GM12873 (cell line): ENCODE measurements around the gene ALKBH4.
A peak's percentile ranks its signal among the peaks of the same experiment; 100 is the strongest.

ENCODE experiments used
- TF ChIP-seq, protein P1 (sequence below): IDR thresholded peaks from 2 replicates; pipeline ENCODE4 v1.5.1; 2012; ENCODE audit warnings: low read depth, mild to moderate bottlenecking, moderate library complexity, low read length, control low read depth; ENCODE audit not compliant: insufficient read depth; ENCODE audit errors: missing control alignments

The ALKBH4 gene

DNA sequence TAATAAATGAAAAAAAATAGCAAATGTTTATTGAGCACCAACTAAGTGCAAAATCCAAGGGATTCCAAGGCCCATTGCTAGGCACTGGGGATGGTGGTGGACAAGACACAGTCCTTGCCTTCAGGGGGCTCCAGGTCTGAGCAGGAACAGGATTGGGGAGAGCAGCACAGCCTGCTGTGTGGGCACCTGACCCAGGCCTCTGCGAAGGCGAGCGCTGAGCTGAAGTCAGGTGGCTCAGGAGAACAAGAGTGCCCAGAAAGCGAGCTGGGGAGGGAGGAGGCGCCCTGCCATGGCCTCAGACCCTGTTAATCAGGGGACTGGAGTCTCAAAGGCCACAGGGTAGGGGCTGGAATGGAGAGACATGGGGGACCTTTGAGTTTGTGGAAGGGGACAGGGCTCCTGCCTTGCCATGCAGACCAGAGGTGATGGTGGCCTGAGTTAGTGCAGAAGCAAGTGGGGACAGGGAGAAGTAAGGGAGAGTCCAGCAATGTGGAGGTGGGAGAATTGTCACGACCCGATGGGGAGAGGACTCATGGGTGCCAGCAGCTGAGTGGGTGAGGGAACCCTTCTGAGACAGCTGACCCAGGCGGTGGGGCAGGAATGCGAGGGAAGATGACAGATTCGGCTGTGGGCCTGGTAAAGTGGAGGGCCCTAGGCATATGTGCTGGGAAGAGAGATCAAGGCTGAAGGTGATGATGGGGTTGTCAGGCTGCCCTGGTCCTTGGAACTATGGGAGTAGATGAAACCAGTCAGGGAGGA, 35.3 kb downstream of the ALKBH4 start:
- TF ChIP-seq, protein P1, sequence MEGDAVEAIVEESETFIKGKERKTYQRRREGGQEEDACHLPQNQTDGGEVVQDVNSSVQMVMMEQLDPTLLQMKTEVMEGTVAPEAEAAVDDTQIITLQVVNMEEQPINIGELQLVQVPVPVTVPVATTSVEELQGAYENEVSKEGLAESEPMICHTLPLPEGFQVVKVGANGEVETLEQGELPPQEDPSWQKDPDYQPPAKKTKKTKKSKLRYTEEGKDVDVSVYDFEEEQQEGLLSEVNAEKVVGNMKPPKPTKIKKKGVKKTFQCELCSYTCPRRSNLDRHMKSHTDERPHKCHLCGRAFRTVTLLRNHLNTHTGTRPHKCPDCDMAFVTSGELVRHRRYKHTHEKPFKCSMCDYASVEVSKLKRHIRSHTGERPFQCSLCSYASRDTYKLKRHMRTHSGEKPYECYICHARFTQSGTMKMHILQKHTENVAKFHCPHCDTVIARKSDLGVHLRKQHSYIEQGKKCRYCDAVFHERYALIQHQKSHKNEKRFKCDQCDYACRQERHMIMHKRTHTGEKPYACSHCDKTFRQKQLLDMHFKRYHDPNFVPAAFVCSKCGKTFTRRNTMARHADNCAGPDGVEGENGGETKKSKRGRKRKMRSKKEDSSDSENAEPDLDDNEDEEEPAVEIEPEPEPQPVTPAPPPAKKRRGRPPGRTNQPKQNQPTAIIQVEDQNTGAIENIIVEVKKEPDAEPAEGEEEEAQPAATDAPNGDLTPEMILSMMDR = no peak

DNA sequence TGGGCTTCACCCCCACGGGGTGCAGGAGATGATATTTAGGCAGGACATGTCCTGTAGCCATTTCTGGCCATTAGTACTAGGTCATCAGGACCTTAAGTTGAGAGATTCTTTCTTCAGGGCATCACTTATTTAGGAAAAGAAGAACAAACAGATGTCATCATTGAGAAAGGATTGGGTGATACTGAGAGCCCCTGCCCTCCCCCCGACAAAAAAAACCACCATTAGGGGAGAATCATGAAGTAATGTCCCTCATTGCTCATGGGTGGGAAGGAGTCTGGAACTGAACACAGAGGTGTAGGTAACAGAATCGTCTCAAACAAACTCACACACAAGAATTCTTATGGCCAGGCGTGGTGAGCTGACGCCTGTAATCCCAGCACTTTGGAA, 37.7 kb downstream of the ALKBH4 start:
- TF ChIP-seq, protein P1 = no peak

DNA sequence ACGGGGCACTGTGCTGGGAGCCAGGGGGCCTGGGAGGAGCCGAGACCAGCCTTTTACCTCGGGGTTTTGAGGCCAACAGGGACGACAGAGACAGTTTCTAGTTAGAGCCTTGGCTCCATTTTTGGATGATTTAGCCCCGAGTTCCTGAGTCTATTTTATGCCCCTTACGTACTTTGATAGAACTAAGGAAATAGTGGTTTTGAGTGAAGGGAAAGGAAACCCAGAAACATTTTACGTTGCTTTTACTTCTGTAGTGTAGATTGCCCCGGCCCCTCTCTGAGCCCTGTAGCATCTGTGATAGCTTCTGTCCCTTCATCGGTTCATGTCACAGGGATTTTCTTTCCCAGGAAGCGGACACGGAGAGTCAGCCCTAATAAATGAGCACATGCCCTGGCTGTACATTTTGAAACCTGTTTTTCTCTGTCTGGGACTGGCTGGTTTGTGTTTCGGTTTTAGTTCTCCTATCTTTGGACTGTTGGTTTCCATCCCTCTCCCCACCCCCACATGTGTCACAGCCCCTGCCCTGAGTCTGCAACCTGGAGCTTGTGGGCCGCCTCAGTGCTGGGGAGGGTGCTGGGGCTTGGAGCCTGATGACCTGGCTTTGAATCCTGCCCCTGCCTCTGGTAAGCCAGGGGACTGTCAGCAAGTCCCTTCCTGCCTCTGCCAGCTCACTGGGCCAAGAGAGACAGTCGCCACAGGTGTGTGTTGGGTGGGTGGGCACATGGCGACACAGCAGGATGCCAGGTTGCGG, 38.2 kb downstream of the ALKBH4 start:
- TF ChIP-seq, protein P1 = no peak

DNA sequence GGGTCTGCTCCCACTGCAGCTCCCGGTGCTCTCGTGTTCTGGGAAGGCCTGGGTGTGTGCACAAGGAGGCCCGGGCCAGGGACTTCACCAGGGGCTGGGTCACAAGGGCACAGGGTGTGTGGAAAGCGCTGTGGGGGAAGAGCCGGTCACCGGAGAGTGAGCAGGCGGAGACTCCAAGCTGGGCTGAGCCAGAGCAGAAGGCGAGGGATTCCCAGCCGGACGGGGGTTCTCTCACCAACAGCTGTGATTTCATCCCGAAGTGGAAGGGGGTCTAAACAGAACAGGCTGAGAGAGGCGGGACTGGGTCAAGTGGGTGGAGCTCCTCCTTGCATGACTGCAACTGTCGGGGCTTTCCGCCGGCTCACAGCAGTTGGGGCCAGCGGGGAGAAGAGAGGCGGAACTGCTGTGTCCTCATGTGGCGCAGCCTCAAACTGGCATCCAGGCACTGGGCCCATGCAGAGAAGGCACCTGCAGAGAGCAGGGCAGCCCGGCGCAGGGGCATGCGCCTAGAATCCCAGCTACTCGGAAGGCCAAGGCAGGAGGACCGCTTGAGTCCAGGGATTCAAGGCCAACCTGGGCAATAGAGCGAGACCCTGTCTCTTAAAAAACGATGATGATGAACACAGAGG, 38.9 kb downstream of the ALKBH4 start:
- TF ChIP-seq, protein P1 = peak; percentile 12

DNA sequence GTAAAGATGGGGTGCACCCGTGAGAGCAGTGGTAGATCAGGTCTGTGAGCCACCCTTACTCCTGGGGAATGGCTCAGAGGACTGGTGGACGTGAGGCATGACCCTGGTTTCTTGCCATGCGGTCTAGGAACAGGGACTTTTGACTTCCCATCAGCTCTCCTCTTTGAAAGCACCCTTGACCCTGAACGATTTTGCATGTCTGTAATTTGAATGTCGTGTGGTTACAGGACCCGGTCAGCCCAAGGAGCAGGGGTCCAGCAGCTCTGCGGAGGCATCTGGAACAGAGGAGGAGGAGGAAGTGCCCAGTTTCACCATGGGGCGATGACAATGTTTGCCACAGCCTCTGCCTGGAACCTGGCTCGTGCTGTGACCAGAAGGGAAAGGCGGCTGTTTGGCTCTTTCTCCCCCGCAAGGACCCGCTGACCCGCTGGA, 39.9 kb downstream of the ALKBH4 start:
- TF ChIP-seq, protein P1 = no peak

DNA sequence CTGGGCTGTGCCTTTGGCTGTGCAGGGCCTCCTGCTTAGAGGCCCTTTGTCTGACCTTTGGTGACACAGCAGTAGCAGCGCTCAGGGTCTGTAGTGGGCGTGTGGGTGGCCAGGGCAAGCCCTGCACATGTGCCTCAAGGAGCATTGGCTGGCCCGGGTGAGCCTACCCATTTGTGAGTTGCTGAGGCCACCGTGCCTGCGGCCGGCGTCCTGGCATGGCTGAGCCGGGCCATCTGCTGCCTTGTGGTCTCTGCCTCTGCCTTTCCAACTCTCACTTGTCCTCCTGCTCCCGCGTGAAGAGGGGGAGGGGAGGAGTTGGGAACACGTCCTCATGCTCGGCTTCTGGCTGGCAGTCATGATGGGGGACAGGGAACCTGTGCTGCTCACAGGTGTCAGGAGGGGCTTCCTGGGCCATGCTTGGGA, 40.5 kb downstream of the ALKBH4 start:
- TF ChIP-seq, protein P1 = no peak

DNA sequence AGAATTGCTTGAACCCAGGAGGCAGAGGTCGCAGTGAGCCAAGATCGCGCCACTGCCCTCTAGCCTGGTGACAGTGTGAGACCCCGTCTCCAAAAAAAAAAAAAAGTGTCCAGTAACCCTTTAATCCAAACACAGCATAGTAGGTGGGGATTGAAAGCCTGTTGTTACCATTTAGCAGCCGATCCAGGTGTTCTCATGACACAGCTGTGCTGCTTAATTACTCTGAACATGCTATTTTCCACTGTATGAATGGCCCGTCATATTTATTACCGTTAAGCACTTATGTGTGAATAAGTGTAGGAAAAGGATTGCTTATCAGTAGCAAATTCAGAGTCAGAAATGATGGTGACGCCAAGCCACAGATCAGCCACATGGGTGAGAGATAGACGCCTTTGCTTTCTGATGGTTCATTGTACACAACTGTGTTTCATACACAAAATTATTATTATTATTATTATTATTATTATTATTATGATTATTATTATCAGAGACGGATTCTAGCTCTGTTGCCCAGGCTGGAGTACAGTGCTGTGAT, 42.9 kb downstream of the ALKBH4 start:
- TF ChIP-seq, protein P1 = no peak
